ENCODE results near the gene CA12. TPM values are rescaled to one million over a fixed set of nuclear protein-coding genes. Genes with fewer than 3 reads are reported as not detected.

CA12 gene
- total and polyA plus RNA-seq, 2 of the 8 experiments (the other 6 are each of a cell fraction or from before 2014, with no cell fraction given), result 4.7 to 4.9 TPM

GRCh38 chr15:63425426-63425985, 43.9 kb upstream of the CA12 start:
- Histone ChIP-seq H4K8ac (ENCODE audit: extremely low read depth, insufficient read depth, low read length) (no peak overlapping the region), H2BK120ac (replicated peaks; ENCODE audit: low read depth, low read length) (no peak overlapping the region), H3K4me3 (ENCODE audit: extremely low read depth in 1 of 4, insufficient read depth in 2 of 4, low read depth in 3 of 4, low read length in 4 of 4) (no peak overlapping the region), H3K4me1 (replicated peaks in 1 of 4; ENCODE audit: control insufficient read depth in 3 of 4, insufficient read depth in 4 of 4, low read length in 3 of 4) (no peaks in the 10 kb centered on the region), H3K27ac (ENCODE audit: low read depth, low read length) (no peak overlapping the region), H3K9me3 (ENCODE audit: insufficient read depth in 2 of 2, low read depth in 1 of 2, low read length in 1 of 2) (peaks cover 0 to 6% of the 10 kb centered on the region in 2 experiments; a peak in 2 of 4 replicates), H3K4ac (replicated peaks; ENCODE audit: insufficient read length, low read depth, low read length) (no peak overlapping the region), H3K23me2 (ENCODE audit: low read depth, low read length) (no peaks in the 10 kb centered on the region; the same call in 1 of the 2 replicates), H3K4me2 (ENCODE audit: insufficient read depth in 1 of 2, low read depth in 2 of 2, low read length in 2 of 2) (no peak overlapping the region), H3K56ac (replicated peaks; ENCODE audit: insufficient read length, low read depth, low read length) (no peak overlapping the region), H2AFZ (ENCODE audit: low read length) (no peak overlapping the region), H3K36me3 (ENCODE audit: control insufficient read depth in 2 of 4, insufficient read depth in 4 of 4, low read length in 3 of 4) (no peaks in the 10 kb centered on the region), H3K79me2 (ENCODE audit: control insufficient read depth in 1 of 2, insufficient read depth in 2 of 2, low read length in 2 of 2) (no peaks in the 10 kb centered on the region), H3K27me3 (replicated peaks in 1 of 4; ENCODE audit: control insufficient read depth in 3 of 4, extremely low read depth in 1 of 4, insufficient read depth in 3 of 4, low read length in 3 of 4) (0 out of 7 replicates have a peak, but pooled peaks cover 0 to 2% (median 0%) of the 10 kb centered on the region in 4 experiments), H3K79me1 (ENCODE audit: low read depth, low read length) (no peaks in the 10 kb centered on the region), H2AK5ac (ENCODE audit: low read depth, low read length) (no peak overlapping the region), H3K9ac (replicated peaks in 1 of 4; ENCODE audit: extremely low read depth in 1 of 4, low read depth in 3 of 4, low read length in 3 of 4) (no peak overlapping the region), H3K23ac (ENCODE audit: insufficient read length) (no peak overlapping the region), H2BK12ac (ENCODE audit: low read depth, low read length) (no peak overlapping the region), H2BK20ac (ENCODE audit: low read length) (no peak overlapping the region), H2BK15ac (ENCODE audit: low read length) (no peak overlapping the region), H4K91ac (replicated peaks; ENCODE audit: insufficient read length, low read length) (no peak overlapping the region), H4K5ac (ENCODE audit: insufficient read length, low read depth, low read length) (no peak overlapping the region), H3K18ac (ENCODE audit: extremely low read depth, low read length) (no peak overlapping the region), H4K20me1 (replicated peaks in 1 of 2; ENCODE audit: control insufficient read depth in 1 of 2, insufficient read depth in 2 of 2, low read length in 2 of 2) (no peaks in the 10 kb centered on the region), H2BK5ac (ENCODE audit: low read depth, low read length) (no peak overlapping the region), H3K14ac (ENCODE audit: insufficient read length) (no peak overlapping the region)
- 86% methylated on average over 2 of the region's 2 CpGs; no CpG with 5 or more reads in 1 of the 2 experiments for WGBS, 2 experiments (ENCODE audit: extremely low coverage in 1 of 2, insufficient coverage in 1 of 2, insufficient read length in 1 of 2, insufficient replicate concordance in 2 of 2, low coverage in 1 of 2, low lambda C conversion rate in 2 of 2, missing lambda C conversion rate in 1 of 2)
- FAIRE-seq (no peak), DNase-seq (ENCODE audit: low read depth in 1 of 2, low spot score in 2 of 2) (no peak)
- POLR2A ChIA-PET (ENCODE audit: partially characterized antibody), result no interaction called here
- CTCF ChIA-PET (ENCODE audit: partially characterized antibody), result interaction anchor here (1.1 kb wide), 1 partner anchor 643 kb away, joined by 3 read pairs; no protein-coding TSS in a partner anchor
- no peak for TF ChIP-seq SAP30 (IDR thresholded peaks at IDR 0.05; ENCODE audit: insufficient read depth, insufficient replicate concordance, low read length)
- no peak for TF ChIP-seq HDAC6 (IDR thresholded peaks at IDR 0.05; ENCODE audit: low read depth, low read length)
- TF ChIP-seq TAF1 (IDR thresholded peaks at IDR 0.05; ENCODE audit: low read depth, low read length), result no peak
- no peak for TF ChIP-seq BACH1 (IDR thresholded peaks at IDR 0.05; ENCODE audit: low read length)
- TF ChIP-seq JUN (IDR thresholded peaks at IDR 0.05; ENCODE audit: low read depth, low read length), result no peak
- TF ChIP-seq CBX8 (IDR thresholded peaks at IDR 0.05; ENCODE audit: borderline replicate concordance, low read depth, low read length), result no peak
- TF ChIP-seq CHD1 (IDR thresholded peaks at IDR 0.05; ENCODE audit: low read depth, low read length), result no peak
- TF ChIP-seq CTBP2 (IDR thresholded peaks at IDR 0.05; ENCODE audit: borderline replicate concordance, insufficient read depth, insufficient read length, low read length), result no peak
- TF ChIP-seq TAF7 (optimal IDR thresholded peaks at IDR 0.05; ENCODE audit: borderline replicate concordance, low read depth, low read length), result no peak
- TF ChIP-seq, protein P1, sequence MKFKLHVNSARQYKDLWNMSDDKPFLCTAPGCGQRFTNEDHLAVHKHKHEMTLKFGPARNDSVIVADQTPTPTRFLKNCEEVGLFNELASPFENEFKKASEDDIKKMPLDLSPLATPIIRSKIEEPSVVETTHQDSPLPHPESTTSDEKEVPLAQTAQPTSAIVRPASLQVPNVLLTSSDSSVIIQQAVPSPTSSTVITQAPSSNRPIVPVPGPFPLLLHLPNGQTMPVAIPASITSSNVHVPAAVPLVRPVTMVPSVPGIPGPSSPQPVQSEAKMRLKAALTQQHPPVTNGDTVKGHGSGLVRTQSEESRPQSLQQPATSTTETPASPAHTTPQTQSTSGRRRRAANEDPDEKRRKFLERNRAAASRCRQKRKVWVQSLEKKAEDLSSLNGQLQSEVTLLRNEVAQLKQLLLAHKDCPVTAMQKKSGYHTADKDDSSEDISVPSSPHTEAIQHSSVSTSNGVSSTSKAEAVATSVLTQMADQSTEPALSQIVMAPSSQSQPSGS (IDR thresholded peaks at IDR 0.05; ENCODE audit: low read length), result no peak
- no peak for TF ChIP-seq SIRT6 (IDR thresholded peaks at IDR 0.05; ENCODE audit: low read length)
- no peak for TF ChIP-seq POU5F1 (IDR thresholded peaks at IDR 0.05; ENCODE audit: low read depth, low read length)
